Right lobe of liver (tissue), 4 donors: Measurements from ENCODE around the gene NDE1.

ENCODE experiments used
- CTCF ChIP-seq, 4 donors: fragments of 200-600 bp in 3 of 4; fragments of 450-650 bp in 1 of 4; IDR thresholded peaks; one replicate each; pipeline versions ENCODE4 v1.5.1 to v1.8.0; 2016 to 2022; ENCODE audit warnings: antibody characterized with exemption in 4 of 4, mild to moderate bottlenecking in 2 of 4
- POLR2A ChIP-seq: fragments of 450-650 bp; IDR thresholded peaks from one replicate; pipeline ENCODE4 v1.6.1; 2017; ENCODE audit warnings: antibody characterized with exemption, mild to moderate bottlenecking
- donor health status: DM: no; HTN: no; CAD: no.
- donor health status: DM: no; HTN: no; CAD: no.
- donor health status: DM: no; HTN: yes; CAD: no.

GRCh38 chr16:15605839-15606517, 44.1 kb upstream of the NDE1 start:
- TF ChIP-seq CTCF (IDR thresholded peaks at IDR 0.05) = no peak
- no peak for TF ChIP-seq POLR2A
